Activated naive CD4-positive, alpha-beta T cell treated with anti-CD3 and anti-CD28 coated beads, Interleukin-2, amount 50 U/mL, for 24 hours (primary cell): ENCODE data around the gene ERN1.
A peak's percentile ranks its signal among the peaks of the same experiment; 100 is the strongest.

Source experiments
- H3K27ac Mint-ChIP-seq: one replicate; pipeline ENCODE4 v1.8.0; 2021; ENCODE audit warnings: mild to moderate bottlenecking, mixed read lengths
- H3K27me3 Mint-ChIP-seq: one replicate; pipeline ENCODE4 v1.8.0; 2021; ENCODE audit warnings: mixed read lengths
- H3K36me3 Mint-ChIP-seq: one replicate; pipeline ENCODE4 v1.8.0; 2021; ENCODE audit warnings: mixed read lengths
- H3K4me1 Mint-ChIP-seq: one replicate; pipeline ENCODE4 v1.8.0; 2021; ENCODE audit warnings: mixed read lengths
- H3K4me3 Mint-ChIP-seq: one replicate; pipeline ENCODE4 v1.8.0; 2021; ENCODE audit warnings: mild to moderate bottlenecking, mixed read lengths
- H3K9me3 Mint-ChIP-seq: one replicate; pipeline ENCODE4 v1.8.0; 2021; ENCODE audit warnings: mixed read lengths

The ERN1 gene

DNA sequence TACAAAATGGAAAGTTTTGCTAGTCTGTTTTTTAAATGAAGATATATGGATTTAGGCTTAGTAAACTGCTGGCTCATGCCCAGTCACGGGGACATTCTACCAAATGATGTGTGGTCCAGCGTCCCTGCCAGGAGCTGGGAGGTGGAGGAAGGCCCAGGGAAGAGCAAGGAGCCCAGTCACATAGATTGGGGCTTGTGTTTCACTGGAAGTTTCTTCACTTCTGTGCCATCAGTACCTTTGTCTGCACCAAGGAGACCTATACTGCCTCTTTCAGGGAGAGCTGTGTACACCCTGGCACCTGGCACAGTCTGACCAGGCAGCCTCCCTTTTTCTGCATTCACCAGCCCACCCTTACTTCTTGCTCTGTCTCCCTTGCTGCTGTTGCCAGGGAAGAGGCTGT, 32.6 kb upstream of the ERN1 start:
- no peak overlapping the region for H3K4me3 Mint-ChIP-seq
- H3K27me3 Mint-ChIP-seq = no peaks in the 10 kb centered on the region
- H3K9me3 Mint-ChIP-seq = no peaks in the 10 kb centered on the region
- peaks cover 4% of the 10 kb centered on the region for H3K36me3 Mint-ChIP-seq
- no peak overlapping the region for H3K27ac Mint-ChIP-seq
- no peaks in the 10 kb centered on the region for H3K4me1 Mint-ChIP-seq

GRCh38 chr17:64161380-64162176, 31.6 kb upstream of the ERN1 start:
- H3K36me3 Mint-ChIP-seq = peaks cover 2% of the 10 kb centered on the region
- no peak overlapping the region for H3K27ac Mint-ChIP-seq
- no peaks in the 10 kb centered on the region for H3K27me3 Mint-ChIP-seq
- no peak overlapping the region for H3K4me3 Mint-ChIP-seq
- H3K9me3 Mint-ChIP-seq = no peaks in the 10 kb centered on the region
- H3K4me1 Mint-ChIP-seq = no peaks in the 10 kb centered on the region

DNA sequence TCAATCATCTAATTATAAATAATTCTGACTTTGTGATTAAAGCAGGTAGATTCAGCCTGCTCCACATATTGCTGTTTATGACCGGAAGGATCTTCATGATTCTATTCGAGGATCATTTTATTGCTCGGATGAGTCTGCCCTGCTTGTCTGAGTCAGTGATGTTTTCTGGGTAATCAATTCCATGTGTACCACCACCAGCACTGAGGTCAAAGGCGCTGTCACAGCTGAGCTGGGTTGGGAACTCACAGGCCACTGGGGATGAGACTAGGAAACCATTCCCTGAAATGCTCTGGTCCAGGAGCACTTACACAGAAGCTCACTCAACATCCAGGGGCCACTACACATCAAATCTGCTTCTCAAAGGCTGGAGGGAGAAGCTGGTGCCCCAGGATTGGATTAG, 30.4 kb upstream of the ERN1 start:
- Mint-ChIP-seq H3K27me3 (no peaks in the 10 kb centered on the region), H3K27ac (no peak overlapping the region), H3K4me1 (no peaks in the 10 kb centered on the region), H3K4me3 (no peak overlapping the region), H3K36me3 (no peaks in the 10 kb centered on the region), H3K9me3 (no peaks in the 10 kb centered on the region)

GRCh38 chr17:64158831-64159590, 29.1 kb upstream of the ERN1 start:
- no peak overlapping the region for H3K27ac Mint-ChIP-seq

DNA sequence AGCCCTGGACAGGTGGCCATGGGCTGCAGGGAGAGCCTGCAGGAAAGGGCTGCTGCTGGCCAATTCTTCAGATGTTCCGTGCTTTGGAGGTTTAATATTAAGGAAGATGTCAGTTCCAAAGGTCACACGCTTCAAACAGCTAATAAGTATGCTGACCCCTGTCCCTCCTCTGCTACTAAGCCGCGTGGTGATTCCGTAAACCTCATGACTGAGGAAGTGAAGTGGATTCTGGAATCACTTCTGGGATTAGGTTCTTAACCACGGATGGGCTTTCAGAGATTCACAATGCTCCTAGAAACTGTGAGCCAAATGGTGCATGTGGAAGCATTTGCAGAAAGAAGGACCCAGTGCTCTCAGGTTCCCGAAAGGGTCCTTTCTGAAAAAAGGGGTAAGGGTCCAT, 28.5 kb upstream of the ERN1 start:
- Mint-ChIP-seq H3K4me1 (no peaks in the 10 kb centered on the region), H3K27ac (no peak overlapping the region), H3K36me3 (no peaks in the 10 kb centered on the region), H3K4me3 (no peak overlapping the region), H3K27me3 (no peaks in the 10 kb centered on the region), H3K9me3 (no peaks in the 10 kb centered on the region)

More at GRCh38 chr17:64158831-64159590, 29.1 kb upstream of the ERN1 start:
- Mint-ChIP-seq H3K9me3 (no peaks in the 10 kb centered on the region), H3K4me1 (no peaks in the 10 kb centered on the region), H3K36me3 (no peaks in the 10 kb centered on the region), H3K4me3 (no peak overlapping the region), H3K27me3 (no peaks in the 10 kb centered on the region)

DNA sequence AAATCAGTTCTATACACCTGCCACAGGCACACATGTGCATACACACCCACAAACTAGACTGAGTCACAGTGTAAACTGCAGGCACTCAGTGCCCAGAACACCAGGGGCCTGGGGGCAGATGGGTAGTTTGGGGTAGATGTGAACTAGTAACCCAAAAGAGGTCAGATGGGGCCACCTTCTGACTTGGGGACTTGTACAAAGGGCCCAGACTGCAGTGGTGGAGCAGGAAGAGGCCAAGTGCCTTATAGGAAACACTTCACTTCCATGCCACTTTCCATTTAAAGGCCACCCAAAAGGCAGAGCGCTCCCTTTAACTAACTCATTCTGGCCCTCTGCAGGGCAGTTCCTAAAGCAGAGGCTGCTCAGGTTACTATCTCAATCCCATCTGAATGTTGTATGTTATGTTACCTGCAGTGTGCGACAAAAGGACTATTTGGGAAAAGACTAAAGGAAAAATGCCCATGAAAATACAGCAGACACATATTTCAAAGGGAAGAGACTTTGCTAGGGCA, 27.8 kb upstream of the ERN1 start:
- Mint-ChIP-seq H3K4me1 (no peaks in the 10 kb centered on the region), H3K4me3 (no peak overlapping the region), H3K27ac (no peak overlapping the region), H3K9me3 (no peaks in the 10 kb centered on the region), H3K36me3 (no peaks in the 10 kb centered on the region), H3K27me3 (no peaks in the 10 kb centered on the region)

GRCh38 chr17:64156670-64157069, 26.7 kb upstream of the ERN1 start:
- H3K4me3 Mint-ChIP-seq = no peak overlapping the region
- no peak overlapping the region for H3K27ac Mint-ChIP-seq
- no peaks in the 10 kb centered on the region for H3K4me1 Mint-ChIP-seq
- no peaks in the 10 kb centered on the region for H3K36me3 Mint-ChIP-seq
- H3K9me3 Mint-ChIP-seq = no peaks in the 10 kb centered on the region
- H3K27me3 Mint-ChIP-seq = no peaks in the 10 kb centered on the region

GRCh38 chr17:64155751-64156544, 26.0 kb upstream of the ERN1 start:
- no peaks in the 10 kb centered on the region for H3K27me3 Mint-ChIP-seq
- H3K4me3 Mint-ChIP-seq = no peak overlapping the region
- H3K4me1 Mint-ChIP-seq = no peaks in the 10 kb centered on the region
- peak overlapping the region; percentile 41 for H3K27ac Mint-ChIP-seq
- H3K36me3 Mint-ChIP-seq = no peaks in the 10 kb centered on the region
- no peaks in the 10 kb centered on the region for H3K9me3 Mint-ChIP-seq

- H3K9me3 Mint-ChIP-seq = no peaks in the 10 kb centered on the region
- H3K4me1 Mint-ChIP-seq = no peaks in the 10 kb centered on the region
- H3K4me3 Mint-ChIP-seq = no peak overlapping the region
- no peaks in the 10 kb centered on the region for H3K27me3 Mint-ChIP-seq
- H3K27ac Mint-ChIP-seq = peak overlapping the region; percentile 41
- H3K36me3 Mint-ChIP-seq = no peaks in the 10 kb centered on the region
Measured at GRCh38 chr17:64155129-64155528, 25.2 kb upstream of the ERN1 start.

DNA sequence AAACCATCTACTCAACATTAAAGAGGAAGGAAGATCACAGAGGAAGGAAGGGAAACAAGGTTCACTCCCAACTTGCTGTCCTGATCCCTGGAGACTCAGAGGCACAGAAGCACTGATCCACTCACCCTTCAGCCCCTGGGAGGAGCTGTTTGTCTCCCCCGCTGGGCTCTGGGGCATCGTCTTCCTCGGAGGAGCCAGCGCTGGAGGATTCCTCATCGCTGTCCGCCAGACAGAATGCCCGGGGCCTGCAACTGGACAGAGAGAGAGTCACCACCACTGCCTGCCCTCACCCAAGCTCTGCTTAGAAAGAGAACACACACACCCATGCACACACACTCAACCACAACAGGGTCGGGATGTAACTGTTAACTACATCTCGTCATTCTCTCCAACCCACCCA, 24.8 kb upstream of the ERN1 start:
- Mint-ChIP-seq H3K4me3 (no peak overlapping the region), H3K27ac (no peak overlapping the region), H3K27me3 (no peaks in the 10 kb centered on the region), H3K9me3 (no peaks in the 10 kb centered on the region), H3K36me3 (no peaks in the 10 kb centered on the region), H3K4me1 (no peaks in the 10 kb centered on the region)

- Mint-ChIP-seq H3K36me3 (no peaks in the 10 kb centered on the region), H3K27ac (peak overlapping the region; percentile 46), H3K9me3 (no peaks in the 10 kb centered on the region)
Measured at GRCh38 chr17:64154313-64154695, 24.4 kb upstream of the ERN1 start.

DNA sequence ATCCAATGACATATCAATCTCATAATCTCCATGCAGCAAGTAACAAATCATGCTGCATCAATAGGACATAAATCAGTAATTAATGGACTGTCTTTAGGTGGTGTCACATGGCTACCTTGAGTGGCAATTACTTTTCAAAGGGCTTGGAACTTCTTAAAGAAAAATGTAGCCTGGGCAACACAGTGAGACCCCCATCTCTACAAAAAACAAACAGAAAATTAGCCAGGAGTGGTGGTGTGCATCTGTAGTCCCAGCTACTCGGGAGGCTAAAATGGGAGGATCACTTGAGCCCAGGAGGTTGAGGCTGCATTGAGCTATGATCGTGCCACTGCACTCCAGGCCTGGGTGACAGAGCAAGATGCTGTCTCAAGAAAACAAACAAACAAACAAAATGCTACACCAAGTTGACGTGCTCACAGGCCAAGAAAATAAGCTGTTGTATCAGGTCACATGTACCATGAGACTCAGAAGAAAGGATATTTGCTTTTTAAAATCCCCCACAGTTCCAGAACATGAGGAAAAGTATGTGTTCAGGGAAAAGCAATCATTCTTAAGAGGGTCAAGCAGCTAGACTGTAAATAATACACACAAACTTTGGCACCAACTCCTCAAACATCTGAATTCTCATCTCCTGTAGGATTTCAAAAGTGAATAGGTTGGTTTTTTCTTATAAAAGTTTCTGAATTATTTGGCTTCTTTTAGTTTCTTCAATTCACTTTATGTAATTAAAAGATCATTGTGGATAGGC, 23.8 kb upstream of the ERN1 start:
- no peaks in the 10 kb centered on the region for H3K9me3 Mint-ChIP-seq
- no peaks in the 10 kb centered on the region for H3K27me3 Mint-ChIP-seq
- H3K4me3 Mint-ChIP-seq = no peak overlapping the region
- H3K4me1 Mint-ChIP-seq = no peaks in the 10 kb centered on the region
- H3K27ac Mint-ChIP-seq = no peak overlapping the region
- H3K36me3 Mint-ChIP-seq = peaks cover 3% of the 10 kb centered on the region

More at GRCh38 chr17:64154313-64154695, 24.4 kb upstream of the ERN1 start:
- Mint-ChIP-seq H3K4me3 (no peak overlapping the region), H3K4me1 (no peaks in the 10 kb centered on the region), H3K27me3 (no peaks in the 10 kb centered on the region)

- no peaks in the 10 kb centered on the region for H3K9me3 Mint-ChIP-seq
- peaks cover 8% of the 10 kb centered on the region for H3K4me1 Mint-ChIP-seq
Measured at GRCh38 chr17:64152428-64153125, 22.6 kb upstream of the ERN1 start.

DNA sequence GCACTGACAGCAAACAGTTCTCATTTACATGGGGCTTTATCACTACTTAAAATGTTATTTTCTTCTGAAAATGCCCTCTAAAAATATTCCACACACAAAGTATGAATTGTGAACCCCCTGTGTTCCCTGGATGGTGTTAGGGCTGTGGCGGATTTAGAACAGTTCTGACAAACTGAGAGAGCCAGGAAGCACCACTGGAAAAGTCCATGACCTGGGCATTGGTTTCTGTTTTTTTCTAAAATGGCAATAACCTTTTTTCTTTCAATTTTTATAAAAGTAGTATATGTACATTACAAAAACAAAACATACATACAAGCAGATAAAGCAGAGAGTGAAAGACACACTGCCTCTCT, 21.0 kb upstream of the ERN1 start:
- Mint-ChIP-seq H3K9me3 (no peaks in the 10 kb centered on the region), H3K4me1 (peaks cover 18% of the 10 kb centered on the region), H3K27ac (no peak overlapping the region), H3K27me3 (no peaks in the 10 kb centered on the region), H3K36me3 (peaks cover 14% of the 10 kb centered on the region), H3K4me3 (no peak overlapping the region)

More at GRCh38 chr17:64152428-64153125, 22.6 kb upstream of the ERN1 start:
- H3K4me3 Mint-ChIP-seq = no peak overlapping the region
- no peak overlapping the region for H3K27ac Mint-ChIP-seq
- no peaks in the 10 kb centered on the region for H3K27me3 Mint-ChIP-seq
- peaks cover 9% of the 10 kb centered on the region for H3K36me3 Mint-ChIP-seq
